Superior temporal gyrus (tissue), 1 donor: ENCODE data around the gene SLC25A19.
"Not testable (repeated sequence)": the region's sequence is repeated elsewhere in the genome, so short reads cannot be mapped to it uniquely, and the experiment has no call there.

Experiments used
- DNase-seq: peaks from one replicate; pipeline ENCODE4 v3.0.0-alpha.2; 2016; ENCODE audit errors: extremely low spot score

Gene SLC25A19

GRCh38 chr17:75301502-75302206, 12.4 kb upstream of the SLC25A19 start:
- DNase-seq: no peak

GRCh38 chr17:75301049-75301448, 11.8 kb upstream of the SLC25A19 start:
- no peak for DNase-seq

GRCh38 chr17:75300280-75300679, 11.0 kb upstream of the SLC25A19 start:
- DNase-seq: no peak

- peak; percentile 27 for DNase-seq
These were observed 6.2 kb upstream of the SLC25A19 start for GRCh38 chr17:75295201-75296158.

GRCh38 chr17:75292810-75293448, 3.7 kb upstream of the SLC25A19 start:
- DNase-seq: not testable (repeated sequence)

GRCh38 chr17:75289832-75290337, 652 bp upstream of the SLC25A19 start:
- DNase-seq: peak; percentile 79

- DNase-seq: no peak
These were observed 491 bp downstream of the SLC25A19 start for GRCh38 chr17:75288770-75289114.

- DNase-seq: no peak
These were observed 874 bp downstream of the SLC25A19 start for GRCh38 chr17:75288359-75288758.

GRCh38 chr17:75287221-75287620, 2.0 kb downstream of the SLC25A19 start:
- DNase-seq: no peak

GRCh38 chr17:75285123-75285522, 4.1 kb downstream of the SLC25A19 start:
- DNase-seq: no peak

GRCh38 chr17:75280189-75280588, 9.0 kb downstream of the SLC25A19 start:
- not testable (repeated sequence) for DNase-seq

- no peak for DNase-seq
These were observed 11.6 kb downstream of the SLC25A19 start for GRCh38 chr17:75277664-75278071.

- DNase-seq: no peak
These were observed 15.1 kb downstream of the SLC25A19 start for GRCh38 chr17:75273977-75274708.

GRCh38 chr17:75272848-75273184, 16.4 kb downstream of the SLC25A19 start:
- DNase-seq: peak; percentile 47

- no peak for DNase-seq
These were observed 17.0 kb downstream of the SLC25A19 start for GRCh38 chr17:75271955-75272847.

- peak; percentile 75 for DNase-seq
These were observed 17.8 kb downstream of the SLC25A19 start for GRCh38 chr17:75271233-75271954.

GRCh38 chr17:75270966-75271232, 18.3 kb downstream of the SLC25A19 start, which contains the start of gene MIF4GD:
TSS of gene MIF4GD (minus strand) at chr17:75271231. CDS start at chr17:75270195, 1,036 bp downstream.
- DNase-seq: no peak

- peak; percentile 32 for DNase-seq
These were observed 18.8 kb downstream of the SLC25A19 start for GRCh38 chr17:75270218-75270965.

- no peak for DNase-seq
These were observed 19.4 kb downstream of the SLC25A19 start for GRCh38 chr17:75269844-75270217.
